COLO829 (cell line): Measurements from ENCODE around the gene LFNG.

Experiments used
- DNase-seq: peaks from one replicate; pipeline ENCODE4 v3.0.0; 2012; ENCODE audit warnings: low spot score

The LFNG gene

GRCh38 chr7:2503056-2503941 lies 16.3 kb upstream of the LFNG start:
- peak; percentile 56 for DNase-seq

- no peak for DNase-seq
Observed at GRCh38 chr7:2504128-2504888, 15.3 kb upstream of the LFNG start.

GRCh38 chr7:2504889-2505375 lies 14.6 kb upstream of the LFNG start:
- no peak for DNase-seq

- no peak for DNase-seq
Observed at GRCh38 chr7:2505401-2505800, 14.2 kb upstream of the LFNG start.

- DNase-seq, result no peak
Observed at GRCh38 chr7:2507208-2507916, 12.2 kb upstream of the LFNG start.

- no peak for DNase-seq
Observed at GRCh38 chr7:2507917-2508306, 11.7 kb upstream of the LFNG start.

GRCh38 chr7:2508327-2509215 lies 11.0 kb upstream of the LFNG start:
- no peak for DNase-seq

GRCh38 chr7:2509298-2509906 lies 10.2 kb upstream of the LFNG start:
- DNase-seq, result no peak

GRCh38 chr7:2510130-2510776 lies 9.3 kb upstream of the LFNG start:
- no peak for DNase-seq

GRCh38 chr7:2510909-2511768 lies 8.4 kb upstream of the LFNG start:
- no peak for DNase-seq

GRCh38 chr7:2511769-2512168 lies 7.8 kb upstream of the LFNG start:
- no peak for DNase-seq

- DNase-seq, result no peak
Observed at GRCh38 chr7:2512179-2512661, 7.4 kb upstream of the LFNG start.

- DNase-seq, result no peak
Observed at GRCh38 chr7:2512713-2513112, 6.9 kb upstream of the LFNG start.

GRCh38 chr7:2513702-2514101 lies 5.9 kb upstream of the LFNG start:
- no peak for DNase-seq

GRCh38 chr7:2514473-2515423 lies 4.8 kb upstream of the LFNG start:
- no peak for DNase-seq

- DNase-seq, result no peak
Observed at GRCh38 chr7:2515424-2516193, 4.0 kb upstream of the LFNG start.

- no peak for DNase-seq
Observed at GRCh38 chr7:2516194-2516555, 3.4 kb upstream of the LFNG start.

GRCh38 chr7:2517026-2517425 lies 2.5 kb upstream of the LFNG start:
- DNase-seq, result no peak
